HFFc6 (cell line): Measurements from ENCODE around the gene TENM3. TPM values are rescaled to one million over a fixed set of nuclear protein-coding genes. Genes with fewer than 3 reads are reported as not detected.

Experiments used
- DNase-seq: peaks from one replicate; pipeline ENCODE4 v3.0.0-alpha.2; 2018
- H3K27ac Mint-ChIP-seq: 2 replicates; pipeline ENCODE4 v1.8.0; 2020; ENCODE audit warnings: mild to moderate bottlenecking, mixed read lengths
- H3K27me3 Mint-ChIP-seq: 2 replicates; pipeline ENCODE4 v1.8.0; 2021; ENCODE audit warnings: mild to moderate bottlenecking, moderate library complexity, mixed read lengths; ENCODE audit not compliant: insufficient read depth
- H3K36me3 Mint-ChIP-seq: 2 replicates; pipeline ENCODE4 v1.8.0; 2021; ENCODE audit warnings: low read depth, mixed read lengths
- H3K4me1 Mint-ChIP-seq: 2 replicates; pipeline ENCODE4 v1.8.0; 2020; ENCODE audit warnings: low read depth, mixed read lengths
- H3K4me3 Mint-ChIP-seq: 2 replicates; pipeline ENCODE4 v1.8.0; 2020; ENCODE audit warnings: mild to moderate bottlenecking, moderate library complexity, mixed read lengths
- H3K9me3 Mint-ChIP-seq: 2 replicates; pipeline ENCODE4 v1.8.0; 2020; ENCODE audit warnings: mild to moderate bottlenecking, mixed read lengths
- CTCF ChIP-seq: fragments of 200-600 bp; sonication (generic); IDR thresholded peaks from 2 replicates; pipeline ENCODE4 v1.5.0; 2021; ENCODE audit warnings: antibody characterized with exemption, mild to moderate bottlenecking
- total RNA-seq, 6 experiments: library from RNA; stranded (reverse); fragmentation: NEBNext Ultra II Directional; extraction: Animal tissue kit (Norgen Biotek cat#: 25700); gene quantifications; 2 replicates in 1 of 6; 3 replicates in 5 of 6; pipeline ENCODE4 v1.2.3, GENCODE V29; 2021

Gene TENM3
- total RNA-seq, 6 experiments from 2014 or later = 31.1 to 52.1 (median 42.0) TPM

- Mint-ChIP-seq H3K27me3 (peaks cover 32% of the 10 kb centered on the region), H3K4me3 (no peak overlapping the region), H3K36me3 (no peaks in the 10 kb centered on the region), H3K4me1 (no peaks in the 10 kb centered on the region; the same call in 1 of the 2 replicates), H3K9me3 (no peaks in the 10 kb centered on the region), H3K27ac (no peak overlapping the region)
- DNase-seq = no peak
- TF ChIP-seq CTCF = no peak
These were observed 595.3 kb downstream of the TENM3 start for GRCh38 chr4:182838535-182838934.

- Mint-ChIP-seq H3K4me1 (no peaks in the 10 kb centered on the region; the same call in 1 of the 2 replicates), H3K9me3 (no peaks in the 10 kb centered on the region), H3K36me3 (no peaks in the 10 kb centered on the region), H3K4me3 (no peak overlapping the region), H3K27me3 (peaks cover 33% of the 10 kb centered on the region), H3K27ac (no peak overlapping the region)
- no peak for TF ChIP-seq CTCF
- no peak for DNase-seq
These were observed 596.1 kb downstream of the TENM3 start for GRCh38 chr4:182839256-182839655.

- DNase-seq = no peak
- no peak for TF ChIP-seq CTCF
- Mint-ChIP-seq H3K4me1 (no peaks in the 10 kb centered on the region; the same call in 1 of the 2 replicates), H3K9me3 (no peaks in the 10 kb centered on the region), H3K36me3 (no peaks in the 10 kb centered on the region), H3K27me3 (peaks cover 33% of the 10 kb centered on the region), H3K27ac (no peak overlapping the region), H3K4me3 (no peak overlapping the region)
These were observed 596.9 kb downstream of the TENM3 start for GRCh38 chr4:182840108-182840507.

- H3K4me3 Mint-ChIP-seq = no peak overlapping the region
- no peaks in the 10 kb centered on the region for H3K36me3 Mint-ChIP-seq
- H3K27ac Mint-ChIP-seq = no peak overlapping the region
- no peak for TF ChIP-seq CTCF
- peaks cover 27% of the 10 kb centered on the region for H3K27me3 Mint-ChIP-seq
- H3K4me1 Mint-ChIP-seq = no peaks in the 10 kb centered on the region; the same call in 1 of the 2 replicates
- DNase-seq = no peak
- no peaks in the 10 kb centered on the region for H3K9me3 Mint-ChIP-seq
These were observed 599.0 kb downstream of the TENM3 start for GRCh38 chr4:182842104-182842600.

- H3K9me3 Mint-ChIP-seq = no peaks in the 10 kb centered on the region
- H3K4me3 Mint-ChIP-seq = no peak overlapping the region
- H3K27me3 Mint-ChIP-seq = peaks cover 26% of the 10 kb centered on the region
- no peak for TF ChIP-seq CTCF
- DNase-seq = no peak
- no peaks in the 10 kb centered on the region; the same call in 1 of the 2 replicates for H3K4me1 Mint-ChIP-seq
- H3K27ac Mint-ChIP-seq = no peak overlapping the region
- no peaks in the 10 kb centered on the region for H3K36me3 Mint-ChIP-seq
These were observed 599.7 kb downstream of the TENM3 start for GRCh38 chr4:182842759-182843390.
